Upper lobe of right lung (tissue), 1 donor: ENCODE data around the gene ACD. TPM values are rescaled to one million over a fixed set of nuclear protein-coding genes. Genes with fewer than 3 reads are reported as not detected.

Source experiments
- ATAC-seq: fragments of 200-7000 bp; cut with Tn5 transposase; one replicate; pipeline ENCODE4 v1.9.1; 2020; ENCODE audit warnings: mild to moderate bottlenecking, moderate library complexity
- DNase-seq: peaks from one replicate; pipeline ENCODE4 v3.0.0-alpha.2; 2020
- H3K27ac ChIP-seq: fragments of 200-600 bp; one replicate; pipeline ENCODE4 v1.8.0; 2022
- H3K27me3 ChIP-seq: fragments of 200-600 bp; one replicate; pipeline ENCODE4 v1.8.0; 2022; ENCODE audit warnings: mild to moderate bottlenecking
- H3K36me3 ChIP-seq: fragments of 200-600 bp; one replicate; pipeline ENCODE4 v1.8.0; 2022
- H3K4me1 ChIP-seq: fragments of 200-600 bp; one replicate; pipeline ENCODE4 v1.8.0; 2022
- H3K4me3 ChIP-seq: fragments of 200-600 bp; one replicate; pipeline ENCODE4 v1.8.0; 2022; ENCODE audit warnings: mild to moderate bottlenecking
- H3K9me3 ChIP-seq: fragments of 200-600 bp; one replicate; pipeline ENCODE4 v1.8.0; 2022
- CTCF ChIP-seq: fragments of 200-600 bp; IDR thresholded peaks from one replicate; pipeline ENCODE4 v1.8.0; 2022; ENCODE audit warnings: antibody characterized with exemption
- intact Hi-C: fragments of 100-400 bp; cut with DNase I; formaldehyde crosslinking; loops from one replicate; pipeline ENCODE4 v1.11.0; 2022
- total RNA-seq: library from RNA; stranded (reverse); fragmentation: NEBNext Ultra II Directional; extraction: Animal tissue kit (Norgen Biotek cat#: 25700); gene quantifications from one replicate; pipeline ENCODE4 v1.2.1, GENCODE V29; 2021
- donor health status: DM: no; HTN: yes; CAD: no; lungs with severe emphysema.

ACD gene
- total RNA-seq, 1 donor from 2014 or later: 14.3 TPM

- Histone ChIP-seq H3K27me3 (peaks cover 25% of the 10 kb centered on the region), H3K27ac (no peak overlapping the region), H3K9me3 (no peaks in the 10 kb centered on the region), H3K36me3 (no peaks in the 10 kb centered on the region), H3K4me3 (no peak overlapping the region), H3K4me1 (peaks cover 13% of the 10 kb centered on the region)
- DNase-seq: no peak
- no peak for ATAC-seq
- intact Hi-C loops: loop anchor here (10.0 kb wide), 1 partner anchor 131 kb away; the partner anchor contains the start of gene RIPOR1
- TF ChIP-seq CTCF: no peak
Measured at GRCh38 chr16:67655363-67655762, 4.7 kb downstream of the ACD start.

GRCh38 chr16:67654403-67654911 is 5.6 kb downstream of the ACD start:
- Histone ChIP-seq H3K27ac (no peak overlapping the region), H3K36me3 (no peaks in the 10 kb centered on the region), H3K4me1 (peaks cover 13% of the 10 kb centered on the region), H3K27me3 (peaks cover 32% of the 10 kb centered on the region), H3K9me3 (no peaks in the 10 kb centered on the region), H3K4me3 (no peak overlapping the region)
- TF ChIP-seq CTCF: no peak
- intact Hi-C loops: loop anchor here (10.0 kb wide), 1 partner anchor 130 kb away; the partner anchor contains the start of gene RIPOR1
- no peak for DNase-seq
- ATAC-seq: no peak

- DNase-seq: no peak
- no peak for ATAC-seq
- H3K9me3 ChIP-seq: no peaks in the 10 kb centered on the region
- H3K4me3 ChIP-seq: no peak overlapping the region
- TF ChIP-seq CTCF: no peak
- peaks cover 10% of the 10 kb centered on the region for H3K4me1 ChIP-seq
- peaks cover 38% of the 10 kb centered on the region for H3K27me3 ChIP-seq
- intact Hi-C loops: loop anchor here (10.0 kb wide), 1 partner anchor 129 kb away; the partner anchor contains the start of gene RIPOR1
- no peak overlapping the region for H3K27ac ChIP-seq
- no peaks in the 10 kb centered on the region for H3K36me3 ChIP-seq
Measured at GRCh38 chr16:67653789-67654402, 6.2 kb downstream of the ACD start.

- H3K27ac ChIP-seq: no peak overlapping the region
- peaks cover 6% of the 10 kb centered on the region for H3K4me1 ChIP-seq
- intact Hi-C loops: loop anchor here (10.0 kb wide), 1 partner anchor 128 kb away; the partner anchor contains the start of gene RIPOR1
- ATAC-seq: no peak
- H3K27me3 ChIP-seq: peaks cover 42% of the 10 kb centered on the region
- no peaks in the 10 kb centered on the region for H3K9me3 ChIP-seq
- peak overlapping the region; percentile 26 for H3K4me3 ChIP-seq
- TF ChIP-seq CTCF: no peak
- DNase-seq: no peak
- no peaks in the 10 kb centered on the region for H3K36me3 ChIP-seq
Measured at GRCh38 chr16:67653128-67653788, 6.8 kb downstream of the ACD start.

- DNase-seq (no peak), ATAC-seq (peak; percentile 50)
- H3K36me3 ChIP-seq: no peaks in the 10 kb centered on the region
- peaks cover 42% of the 10 kb centered on the region for H3K27me3 ChIP-seq
- no peaks in the 10 kb centered on the region for H3K9me3 ChIP-seq
- H3K4me1 ChIP-seq: peaks cover 6% of the 10 kb centered on the region
- peak overlapping the region; percentile 26 for H3K4me3 ChIP-seq
- intact Hi-C loops: loop anchor here (10.0 kb wide), 1 partner anchor 128 kb away; the partner anchor contains the start of gene RIPOR1
- H3K27ac ChIP-seq: no peak overlapping the region
- no peak for TF ChIP-seq CTCF
Measured at GRCh38 chr16:67652578-67653127, 7.4 kb downstream of the ACD start.
